Ishikawa (cell line): ENCODE results near the gene DARS1.

Experiments
- EGR1 ChIP-seq: IDR thresholded peaks from 2 replicates; pipeline ENCODE4 v1.6.1; 2012
- EP300 ChIP-seq: IDR thresholded peaks from 2 replicates; pipeline ENCODE4 v1.6.1; 2012; ENCODE audit warnings: borderline replicate concordance
- MAX ChIP-seq: IDR thresholded peaks from 2 replicates; pipeline ENCODE4 v1.6.1; 2012
- NFIC ChIP-seq: IDR thresholded peaks from 2 replicates; pipeline ENCODE4 v1.6.1; 2012
- RAD21 ChIP-seq: IDR thresholded peaks from 2 replicates; pipeline ENCODE4 v1.6.1; 2012; ENCODE audit warnings: low read depth
- REST ChIP-seq: IDR thresholded peaks from 2 replicates; pipeline ENCODE4 v1.6.1; 2012; ENCODE audit warnings: low read depth, mild to moderate bottlenecking
- TAF1 ChIP-seq: IDR thresholded peaks from 2 replicates; pipeline ENCODE4 v1.6.1; 2012; ENCODE audit warnings: low read depth, mild to moderate bottlenecking
- TCF12 ChIP-seq: IDR thresholded peaks from 2 replicates; pipeline ENCODE4 v1.6.1; 2012; ENCODE audit warnings: low read depth
- TEAD4 ChIP-seq: IDR thresholded peaks from 2 replicates; pipeline ENCODE4 v1.6.1; 2012
- USF1 ChIP-seq: IDR thresholded peaks from 2 replicates; pipeline ENCODE4 v1.6.1; 2012
- YY1 ChIP-seq: IDR thresholded peaks from 2 replicates; pipeline ENCODE4 v1.6.1; 2012; ENCODE audit warnings: low read depth

- TF ChIP-seq EP300 (no peak), YY1 (no peak), TAF1 (no peak), TEAD4 (no peak), EGR1 (no peak), RAD21 (no peak), TCF12 (no peak), MAX (no peak), NFIC (no peak), USF1 (no peak), REST (no peak)
Measured at GRCh38 chr2:136013136-136013685, 27.8 kb upstream of the DARS1 start.
